ENCODE measurements around the gene ALK.

DNA sequence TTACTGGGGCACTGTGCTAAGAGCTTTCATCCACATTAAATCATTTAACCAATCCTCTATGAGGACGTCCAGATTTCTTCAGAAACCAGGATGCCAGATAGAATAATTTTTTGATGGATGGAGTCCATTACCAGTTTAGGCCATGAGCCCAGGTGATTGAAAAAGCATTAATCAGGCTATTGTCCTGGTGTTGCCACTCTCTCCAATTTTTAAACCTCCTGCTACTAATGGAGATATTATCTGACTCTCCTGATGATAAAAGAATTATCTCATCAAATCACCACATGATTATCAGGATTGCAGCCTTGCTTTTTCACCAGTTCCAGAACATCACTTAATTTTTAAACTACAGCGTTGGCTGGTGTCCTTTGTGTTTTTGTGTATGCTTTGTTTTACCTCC lies 404.0 kb downstream of the ALK start:
- TF ChIP-seq GATA3 (IDR thresholded peaks at IDR 0.05; ENCODE audit: low read depth, low read length) (peak; percentile 100), GATA2 (IDR thresholded peaks at IDR 0.05; ENCODE audit: low read depth, low read length) (peak; percentile 98)
